Measurements from ENCODE around the gene EOMES.
A peak's percentile ranks its signal among the peaks of the same experiment; 100 is the strongest.

The EOMES gene

GRCh38 chr3:27715863-27716262 is 6.3 kb downstream of the EOMES start:
- no peak overlapping the region for H3K4me3 ChIP-seq (ENCODE audit: control insufficient read depth, low read depth, low read length)
- TF ChIP-seq, protein P1, sequence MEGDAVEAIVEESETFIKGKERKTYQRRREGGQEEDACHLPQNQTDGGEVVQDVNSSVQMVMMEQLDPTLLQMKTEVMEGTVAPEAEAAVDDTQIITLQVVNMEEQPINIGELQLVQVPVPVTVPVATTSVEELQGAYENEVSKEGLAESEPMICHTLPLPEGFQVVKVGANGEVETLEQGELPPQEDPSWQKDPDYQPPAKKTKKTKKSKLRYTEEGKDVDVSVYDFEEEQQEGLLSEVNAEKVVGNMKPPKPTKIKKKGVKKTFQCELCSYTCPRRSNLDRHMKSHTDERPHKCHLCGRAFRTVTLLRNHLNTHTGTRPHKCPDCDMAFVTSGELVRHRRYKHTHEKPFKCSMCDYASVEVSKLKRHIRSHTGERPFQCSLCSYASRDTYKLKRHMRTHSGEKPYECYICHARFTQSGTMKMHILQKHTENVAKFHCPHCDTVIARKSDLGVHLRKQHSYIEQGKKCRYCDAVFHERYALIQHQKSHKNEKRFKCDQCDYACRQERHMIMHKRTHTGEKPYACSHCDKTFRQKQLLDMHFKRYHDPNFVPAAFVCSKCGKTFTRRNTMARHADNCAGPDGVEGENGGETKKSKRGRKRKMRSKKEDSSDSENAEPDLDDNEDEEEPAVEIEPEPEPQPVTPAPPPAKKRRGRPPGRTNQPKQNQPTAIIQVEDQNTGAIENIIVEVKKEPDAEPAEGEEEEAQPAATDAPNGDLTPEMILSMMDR (IDR thresholded peaks at IDR 0.05; ENCODE audit: control insufficient read depth, insufficient read depth, low read depth, low read length, missing control alignments) = no peak
- DNase-seq (ENCODE audit: low read depth) = no peak

DNA sequence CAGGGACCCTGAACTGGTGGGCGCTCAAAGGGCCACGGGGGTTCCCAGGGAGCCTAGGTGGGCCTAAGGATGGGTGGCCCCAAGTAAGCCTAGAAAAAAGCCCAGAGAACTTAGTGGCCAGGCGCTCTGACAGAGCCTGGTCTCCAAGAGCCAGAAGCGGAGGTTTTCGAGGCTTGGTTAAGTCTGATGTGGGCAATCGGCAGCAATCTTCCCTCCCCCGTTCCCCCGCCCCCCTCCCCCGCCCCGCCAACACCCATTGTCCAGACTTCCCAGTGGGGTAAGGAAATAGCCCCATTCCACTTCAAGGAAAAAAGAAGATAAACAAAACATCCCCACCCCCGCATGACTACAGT is 6.7 kb downstream of the EOMES start:
- DNase-seq (ENCODE audit: low read depth) = no peak
- H3K4me3 ChIP-seq (ENCODE audit: control insufficient read depth, low read depth, low read length) = peak overlapping the region; percentile 5
- TF ChIP-seq, protein P1 (IDR thresholded peaks at IDR 0.05; ENCODE audit: control insufficient read depth, insufficient read depth, low read depth, low read length, missing control alignments) = no peak

DNA sequence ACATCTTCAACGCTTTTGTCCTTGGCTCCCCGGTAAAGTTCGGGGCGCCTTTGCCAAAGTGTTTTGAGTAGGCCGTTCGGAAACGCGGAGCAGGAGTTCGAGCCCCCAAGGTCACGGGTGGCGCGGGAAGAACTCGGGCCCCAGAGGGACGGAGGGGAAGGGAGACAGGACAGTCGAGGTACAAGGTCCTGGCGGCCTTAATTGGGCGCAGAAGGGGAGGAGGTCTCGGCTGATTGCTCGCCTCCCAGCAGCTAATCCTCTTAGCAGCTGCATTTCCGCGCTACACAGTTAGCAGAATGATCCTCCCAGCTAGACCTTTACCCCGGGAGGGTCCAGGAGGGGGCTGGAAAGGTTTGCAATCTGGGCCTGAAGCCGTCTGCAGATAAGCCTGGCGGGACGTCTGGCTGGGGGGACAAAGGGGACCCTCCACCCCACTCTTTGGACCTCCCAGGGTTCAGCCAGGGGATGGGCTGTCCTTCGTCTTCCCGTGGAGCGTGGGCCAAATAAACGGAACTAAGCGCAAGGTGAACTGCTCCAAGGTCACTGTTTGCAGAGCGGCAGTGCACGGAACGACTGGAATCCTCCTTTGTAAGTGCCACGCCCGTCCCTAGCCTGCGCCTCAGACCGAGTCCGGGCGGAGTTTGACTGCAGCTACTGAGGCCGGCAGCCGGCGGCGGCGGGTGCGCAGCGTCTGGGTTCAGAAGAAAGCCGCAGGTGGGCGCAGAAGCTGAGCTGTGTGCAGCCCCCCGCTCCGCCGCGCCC is 7.2 kb downstream of the EOMES start:
- peak overlapping the region; percentile 5 for H3K4me3 ChIP-seq (ENCODE audit: control insufficient read depth, low read depth, low read length)
- TF ChIP-seq, protein P1 (IDR thresholded peaks at IDR 0.05; ENCODE audit: control insufficient read depth, insufficient read depth, low read depth, low read length, missing control alignments) = no peak

DNA sequence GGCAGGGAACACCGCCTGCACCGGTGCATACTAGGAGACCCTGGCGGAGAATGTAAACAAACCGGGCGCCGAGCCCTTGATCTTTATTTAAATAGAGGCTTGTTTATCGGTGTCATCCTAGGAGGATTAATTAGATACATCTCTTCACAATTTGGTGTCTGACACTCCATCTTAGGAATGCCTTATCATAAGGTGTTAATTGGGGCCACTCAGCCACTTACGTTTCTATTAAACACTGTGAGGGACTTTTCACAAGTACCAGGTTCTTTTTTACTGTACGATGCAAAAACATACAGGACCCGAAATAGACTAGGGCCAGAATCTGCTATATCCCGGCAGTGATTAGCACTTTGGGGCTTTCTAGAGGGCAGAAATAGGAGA is 8.0 kb downstream of the EOMES start:
- H3K4me3 ChIP-seq (ENCODE audit: control insufficient read depth, low read depth, low read length) = no peak overlapping the region
- TF ChIP-seq, protein P1 (IDR thresholded peaks at IDR 0.05; ENCODE audit: control insufficient read depth, insufficient read depth, low read depth, low read length, missing control alignments) = no peak
- DNase-seq (ENCODE audit: low read depth) = no peak

More for the DNA sequence above, 7.2 kb downstream of the EOMES start:
- no peak for DNase-seq (ENCODE audit: low read depth)

GRCh38 chr3:27713435-27714145 is 8.5 kb downstream of the EOMES start:
- no peak for DNase-seq (ENCODE audit: low read depth)
- TF ChIP-seq, protein P1 (IDR thresholded peaks at IDR 0.05; ENCODE audit: control insufficient read depth, insufficient read depth, low read depth, low read length, missing control alignments) = no peak
- H3K4me3 ChIP-seq (ENCODE audit: control insufficient read depth, low read depth, low read length) = peak overlapping the region; percentile 55

DNA sequence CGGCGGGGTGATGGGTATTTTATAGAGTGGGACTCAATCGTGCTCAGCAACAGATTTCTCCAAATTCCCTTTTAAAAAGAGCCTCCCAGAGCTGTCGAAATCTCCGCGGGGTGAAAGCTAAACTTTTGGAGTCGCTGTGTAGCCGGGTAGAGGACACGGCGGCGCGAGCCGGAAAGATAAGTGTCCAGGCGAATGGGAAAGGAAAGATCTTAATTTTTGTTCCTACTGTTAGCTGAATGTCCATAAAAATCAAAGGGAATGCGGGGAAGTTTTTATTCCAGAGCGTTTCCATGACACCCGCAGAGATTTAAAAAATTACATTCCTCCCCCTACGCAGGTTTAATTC is 9.1 kb downstream of the EOMES start:
- peak overlapping the region; percentile 55 for H3K4me3 ChIP-seq (ENCODE audit: control insufficient read depth, low read depth, low read length)
- TF ChIP-seq, protein P1 (IDR thresholded peaks at IDR 0.05; ENCODE audit: control insufficient read depth, insufficient read depth, low read depth, low read length, missing control alignments) = no peak
- no peak for DNase-seq (ENCODE audit: low read depth)

Data from AG09309 (cell line).